ENCODE data around the gene IRF2.
"Not testable (repeated sequence)": the region's sequence is repeated elsewhere in the genome, so short reads cannot be mapped to it uniquely, and the experiment has no call there.

Gene IRF2

DNA sequence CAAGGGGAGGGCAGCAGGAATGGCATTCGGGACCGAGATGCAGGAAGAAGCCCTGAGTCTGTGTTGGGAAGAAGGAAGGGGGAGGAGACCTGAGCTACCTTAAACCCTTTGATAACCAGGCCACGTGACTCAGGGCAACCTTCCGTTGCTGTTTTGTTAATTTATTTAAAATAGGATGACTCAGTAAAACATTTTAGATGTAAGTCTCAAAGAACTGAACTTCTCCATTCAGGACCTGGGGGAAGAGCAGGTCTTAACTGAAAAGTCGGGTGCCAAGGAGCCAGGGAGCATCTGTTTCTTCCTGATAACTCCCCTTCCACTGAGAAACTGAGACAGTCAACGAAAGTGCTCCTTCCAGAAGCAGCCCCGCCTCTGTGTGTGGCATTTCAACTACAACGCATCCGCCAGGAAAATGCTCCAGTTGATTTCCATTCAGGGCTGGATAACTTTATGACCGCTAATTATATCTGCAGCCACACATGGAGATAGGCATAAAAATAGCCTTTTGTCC, 88.0 kb downstream of the IRF2 start:
- DNase-seq: no peak

DNA sequence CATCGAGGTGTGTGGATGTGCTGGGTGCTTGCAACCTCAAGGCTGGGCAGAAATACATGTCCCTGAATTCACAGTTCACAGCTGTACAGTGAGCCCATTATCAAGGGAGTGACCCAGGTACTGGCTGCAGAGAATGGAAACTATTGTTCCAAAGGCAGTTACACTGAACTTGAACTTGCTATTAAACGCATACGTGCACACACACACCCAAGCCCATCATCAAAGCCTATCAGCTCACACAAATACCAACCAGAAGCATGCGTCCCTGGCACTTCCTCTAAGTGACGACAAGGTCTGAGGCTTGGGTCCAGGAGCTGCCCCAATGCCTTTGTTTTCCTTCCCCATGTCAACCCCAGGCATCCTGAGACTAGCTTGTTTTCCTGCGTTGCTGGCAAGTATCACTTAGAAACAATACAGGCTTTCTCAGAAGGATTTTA, 88.6 kb downstream of the IRF2 start:
- DNase-seq: no peak

GRCh38 chr4:184384810-184385557, 89.4 kb downstream of the IRF2 start:
- DNase-seq: no peak

DNA sequence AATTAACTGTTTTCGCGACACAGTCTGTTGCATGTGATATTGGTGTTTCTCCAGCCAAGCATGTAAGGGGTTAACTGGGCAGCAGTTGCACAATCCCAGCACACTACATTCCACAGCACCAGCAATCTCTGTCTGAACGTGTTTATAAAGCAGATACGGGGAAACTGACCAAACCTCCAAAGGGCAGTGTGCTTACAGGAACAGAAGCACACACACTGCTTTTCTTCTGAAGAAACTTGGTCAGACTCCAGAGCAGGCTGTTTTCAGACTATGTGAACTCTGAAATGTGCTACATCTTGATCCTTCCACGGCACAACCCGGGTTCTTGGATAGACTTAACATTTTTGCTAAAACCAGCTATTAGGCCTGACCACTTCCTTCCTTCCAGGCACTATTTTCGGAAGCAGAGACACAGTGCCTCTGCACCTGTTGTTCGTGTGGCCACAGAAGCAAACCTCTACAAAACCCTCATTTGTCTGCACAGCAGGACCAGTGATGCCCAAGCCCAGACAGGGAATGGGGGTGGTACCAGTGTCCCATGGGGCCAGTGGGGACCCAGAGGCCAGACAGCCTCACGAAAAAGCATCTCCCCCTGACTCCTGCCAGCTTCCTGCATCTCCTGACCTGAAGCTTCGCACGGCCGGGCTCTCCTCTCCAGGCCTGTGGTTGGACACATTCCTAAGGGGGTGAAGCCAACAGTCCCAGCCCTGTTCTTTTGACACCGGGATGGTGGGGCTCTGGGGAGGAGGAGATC, 90.1 kb downstream of the IRF2 start:
- no peak for DNase-seq

- no peak for DNase-seq
Measured at GRCh38 chr4:184383497-184384055, 90.8 kb downstream of the IRF2 start.

DNA sequence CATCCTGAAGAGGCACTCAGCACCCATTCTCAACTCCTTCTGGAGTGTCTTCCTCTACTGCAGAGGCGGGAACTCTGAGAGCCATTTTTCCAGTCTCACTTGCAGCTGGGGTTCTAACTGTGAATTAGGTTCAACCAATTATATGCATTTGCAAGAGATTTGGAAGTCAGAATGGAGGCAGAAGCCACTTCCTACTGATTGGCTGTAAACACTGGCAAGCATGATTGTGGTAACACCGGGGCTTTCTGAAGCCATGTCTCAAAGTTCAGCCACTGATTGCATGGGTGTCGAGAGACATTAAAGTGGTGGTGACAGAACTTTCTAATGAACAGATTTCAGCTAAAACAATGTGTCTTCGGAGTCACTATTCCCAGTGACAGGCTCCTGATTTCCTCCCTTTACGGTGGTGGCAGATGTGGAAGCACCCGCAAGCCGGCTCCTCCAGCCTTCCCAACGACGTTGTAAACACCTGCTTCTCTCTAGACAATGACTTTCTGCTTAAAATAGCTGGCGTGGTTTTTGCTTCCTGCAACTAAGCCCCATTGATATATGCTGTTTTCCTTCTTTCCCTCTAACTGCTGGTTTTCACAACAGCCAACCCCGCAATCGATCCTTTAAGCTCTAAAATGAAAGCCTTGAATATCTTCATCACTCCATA, 92.0 kb downstream of the IRF2 start:
- DNase-seq: peak; percentile 28

- no peak for DNase-seq
Measured at GRCh38 chr4:184380707-184381106, 93.6 kb downstream of the IRF2 start.

GRCh38 chr4:184380214-184380613, 94.1 kb downstream of the IRF2 start:
- DNase-seq: not testable (repeated sequence)

DNA sequence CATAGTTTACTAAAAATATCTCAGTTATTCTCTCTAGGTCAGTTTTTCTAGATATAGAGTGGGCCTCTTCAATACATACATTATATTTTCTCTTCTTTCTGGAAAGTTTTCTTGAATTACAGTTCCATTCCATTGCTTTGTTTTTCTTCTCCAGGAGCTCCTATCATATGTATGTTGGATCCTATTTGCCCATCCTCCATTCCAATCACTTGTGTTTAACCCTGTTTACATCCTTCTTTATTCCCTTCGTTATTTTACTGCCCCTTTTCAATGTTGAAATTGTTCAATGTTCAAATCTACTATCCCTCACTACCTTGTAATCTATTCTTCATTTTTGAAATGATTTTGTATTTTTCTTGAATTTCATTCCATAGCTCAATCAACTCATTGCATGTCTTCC, 97.4 kb downstream of the IRF2 start:
- DNase-seq: no peak

- DNase-seq: peak; percentile 17
Measured at GRCh38 chr4:184376126-184376838, 98.1 kb downstream of the IRF2 start.

DNA sequence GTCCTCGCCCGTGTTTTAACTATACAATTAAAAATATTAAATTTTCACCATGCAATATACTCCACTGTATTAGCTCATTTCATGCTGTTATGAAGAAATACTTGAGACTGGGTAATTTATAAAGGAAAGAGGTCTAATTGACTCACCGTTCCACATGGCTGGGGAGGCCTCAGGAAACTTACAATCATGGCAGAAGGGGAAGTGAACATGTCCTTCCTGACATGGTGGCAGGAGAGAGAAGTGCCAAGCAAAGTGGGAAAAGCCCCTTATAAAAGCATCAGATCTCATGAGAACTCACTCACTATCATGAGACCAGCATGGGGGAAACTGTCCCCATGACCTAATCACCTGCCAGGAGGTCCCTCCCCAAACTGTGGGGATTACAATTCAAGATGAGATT, 98.7 kb downstream of the IRF2 start:
- DNase-seq: not testable (repeated sequence)

DNA sequence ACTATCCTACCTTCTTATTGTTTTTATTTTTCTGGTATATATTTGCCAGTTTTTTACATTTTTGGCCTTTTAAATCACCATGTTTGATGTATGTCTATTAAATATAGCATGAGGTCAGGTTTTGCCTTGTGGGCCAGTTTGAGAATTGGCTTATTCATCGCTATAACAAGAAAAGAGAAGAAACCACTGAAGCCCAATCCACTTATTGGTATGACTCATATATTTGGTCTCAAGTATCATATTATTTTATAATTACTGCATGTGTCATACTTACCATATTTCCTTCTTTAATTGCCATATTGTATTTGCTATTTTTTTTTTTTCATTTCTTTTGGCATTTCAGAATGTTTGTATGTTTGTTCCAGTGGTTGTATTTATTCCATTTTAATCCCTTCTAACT, 99.3 kb downstream of the IRF2 start:
- no peak for DNase-seq

DNA sequence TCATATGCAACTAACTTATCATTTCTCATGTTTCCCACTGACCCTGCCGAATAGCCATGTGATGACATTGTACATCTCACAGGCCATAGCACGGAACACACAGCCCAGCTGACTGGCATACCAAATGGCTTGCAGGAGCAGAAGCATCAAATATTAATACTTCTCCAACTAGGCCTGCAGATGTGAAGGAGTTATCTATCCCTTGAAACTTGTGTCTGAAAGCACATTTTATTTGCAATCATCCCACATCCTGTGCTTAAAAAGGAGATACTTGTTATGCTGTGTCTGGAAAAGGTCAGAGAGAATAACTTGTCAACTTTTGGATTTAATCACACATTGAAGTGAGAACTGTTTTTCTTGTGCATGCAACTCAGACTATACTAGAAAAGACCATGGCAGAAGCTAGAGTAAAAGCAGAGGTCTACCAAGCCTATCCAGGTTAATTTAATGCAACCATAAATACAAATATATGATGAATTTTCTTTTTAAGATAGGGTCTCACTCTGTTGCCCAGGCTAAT, 100.4 kb downstream of the IRF2 start:
- DNase-seq: no peak

GRCh38 chr4:184371390-184371787, 103.0 kb downstream of the IRF2 start:
- no peak for DNase-seq

DNA sequence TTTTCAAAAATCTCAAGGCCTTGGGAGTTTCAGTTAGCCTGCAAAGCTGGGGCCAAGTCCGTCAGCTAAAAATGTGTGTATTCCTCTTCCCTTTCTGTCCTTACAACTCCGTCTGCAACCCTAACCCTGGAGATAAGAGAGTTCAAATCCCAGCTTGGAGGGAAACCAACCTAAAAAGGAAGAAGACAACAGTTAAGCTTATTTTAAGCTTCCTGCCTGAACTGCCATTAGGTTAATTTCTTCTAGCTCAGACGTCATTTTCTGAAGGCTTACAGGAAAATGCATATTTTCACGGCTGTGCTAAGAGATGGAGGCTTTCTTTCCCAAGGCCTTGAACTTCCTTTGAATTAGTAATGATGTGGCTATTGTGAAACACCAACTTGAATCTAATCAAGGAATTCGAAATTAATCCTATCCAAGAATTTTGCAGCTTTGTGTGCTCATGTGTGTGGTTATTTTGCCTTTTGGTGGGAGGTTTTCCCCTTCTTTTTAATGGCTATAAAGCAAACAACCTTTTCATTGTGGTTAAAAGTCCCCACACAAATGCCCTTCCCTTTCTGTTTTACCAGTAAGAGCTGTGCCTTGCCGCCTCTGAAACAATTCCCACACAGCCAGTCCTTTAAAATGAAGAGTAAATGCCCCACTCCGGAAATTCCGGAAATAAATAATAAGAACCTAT, 103.5 kb downstream of the IRF2 start:
- no peak for DNase-seq

- DNase-seq: no peak
Measured at GRCh38 chr4:184369871-184370270, 104.5 kb downstream of the IRF2 start.

DNA sequence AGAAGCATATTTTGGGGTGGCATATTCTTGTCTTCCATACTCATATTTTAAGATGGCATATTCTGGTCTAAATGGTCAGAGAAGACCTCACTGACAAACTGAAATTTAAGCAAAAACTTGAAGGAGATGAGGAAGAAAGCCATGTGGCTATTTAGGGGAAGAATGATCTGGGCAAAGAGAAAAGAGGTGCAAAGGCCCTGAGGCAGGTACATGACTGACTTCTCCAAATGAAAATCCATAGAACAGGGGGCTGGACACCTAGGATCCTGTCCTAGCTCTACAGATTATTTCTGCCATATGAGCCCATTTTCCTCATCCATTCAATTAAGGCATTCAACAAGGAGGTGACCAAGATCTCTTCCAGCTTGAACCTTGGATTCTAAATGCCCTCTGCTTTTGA, 105.6 kb downstream of the IRF2 start:
- no peak for DNase-seq

DNA sequence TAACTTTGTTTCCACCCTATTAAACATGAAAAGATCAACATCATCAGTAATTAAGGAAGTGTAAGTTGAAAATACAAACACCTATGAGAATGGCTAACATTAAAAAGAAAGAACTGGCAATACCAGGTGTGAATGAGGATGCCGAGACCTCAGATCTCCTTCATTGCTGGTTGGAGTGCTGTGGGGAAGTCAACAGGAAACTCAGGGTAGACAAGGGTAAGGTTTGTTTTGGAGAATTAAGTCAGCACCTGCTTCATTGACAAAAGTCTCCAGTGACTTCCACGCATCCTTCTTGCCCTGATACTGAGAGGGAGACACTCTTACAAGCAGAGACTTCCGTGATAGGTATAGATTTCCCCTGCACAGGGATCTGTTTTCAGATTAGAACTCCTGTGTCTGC, 106.1 kb downstream of the IRF2 start:
- DNase-seq: no peak

- DNase-seq: no peak
Measured at GRCh38 chr4:184364100-184364921, 110.0 kb downstream of the IRF2 start.

DNA sequence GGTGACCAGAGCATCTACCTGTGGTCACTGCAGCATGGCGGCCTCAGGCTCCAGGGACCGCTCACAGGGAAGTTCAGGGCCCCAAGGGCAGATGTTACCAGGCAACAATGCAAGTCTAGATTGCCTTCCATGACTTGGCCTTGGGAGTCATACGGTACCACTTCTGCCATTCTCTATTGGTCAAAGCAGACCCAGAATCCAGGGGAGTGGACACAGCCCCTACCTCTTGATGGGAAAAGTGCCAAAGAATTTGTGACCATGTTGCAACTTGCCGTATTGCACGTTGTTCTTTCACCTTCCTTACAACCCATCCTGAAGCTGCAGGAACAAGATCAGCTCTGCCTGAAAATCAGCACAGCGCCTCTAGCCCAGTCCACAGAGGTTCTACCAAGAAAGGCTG, 111.1 kb downstream of the IRF2 start:
- DNase-seq: no peak

DNA sequence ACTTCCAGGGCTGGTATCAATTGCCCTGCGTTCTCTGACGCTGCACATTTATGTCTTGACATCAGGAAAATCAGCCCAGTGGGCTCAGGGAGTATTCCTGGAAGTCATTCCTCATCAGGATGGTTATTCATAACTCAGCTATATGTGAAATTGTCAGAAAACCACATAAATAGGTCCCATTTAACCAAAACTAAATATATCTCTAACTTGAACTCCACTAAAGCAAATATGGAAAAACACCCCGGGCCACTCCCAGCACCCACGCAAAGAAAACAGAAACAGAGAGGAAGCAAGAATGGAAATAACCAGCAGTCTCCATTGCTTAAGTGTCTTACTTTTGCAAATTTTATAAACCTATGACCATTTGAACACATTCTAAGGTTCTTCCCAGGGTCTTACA, 112.0 kb downstream of the IRF2 start:
- DNase-seq: no peak

Measured in NCI-H510A treated with DMSO at 0.1 percent for 48 hours (cell line).